ENCODE results near the gene TRPM1.

The TRPM1 gene

DNA sequence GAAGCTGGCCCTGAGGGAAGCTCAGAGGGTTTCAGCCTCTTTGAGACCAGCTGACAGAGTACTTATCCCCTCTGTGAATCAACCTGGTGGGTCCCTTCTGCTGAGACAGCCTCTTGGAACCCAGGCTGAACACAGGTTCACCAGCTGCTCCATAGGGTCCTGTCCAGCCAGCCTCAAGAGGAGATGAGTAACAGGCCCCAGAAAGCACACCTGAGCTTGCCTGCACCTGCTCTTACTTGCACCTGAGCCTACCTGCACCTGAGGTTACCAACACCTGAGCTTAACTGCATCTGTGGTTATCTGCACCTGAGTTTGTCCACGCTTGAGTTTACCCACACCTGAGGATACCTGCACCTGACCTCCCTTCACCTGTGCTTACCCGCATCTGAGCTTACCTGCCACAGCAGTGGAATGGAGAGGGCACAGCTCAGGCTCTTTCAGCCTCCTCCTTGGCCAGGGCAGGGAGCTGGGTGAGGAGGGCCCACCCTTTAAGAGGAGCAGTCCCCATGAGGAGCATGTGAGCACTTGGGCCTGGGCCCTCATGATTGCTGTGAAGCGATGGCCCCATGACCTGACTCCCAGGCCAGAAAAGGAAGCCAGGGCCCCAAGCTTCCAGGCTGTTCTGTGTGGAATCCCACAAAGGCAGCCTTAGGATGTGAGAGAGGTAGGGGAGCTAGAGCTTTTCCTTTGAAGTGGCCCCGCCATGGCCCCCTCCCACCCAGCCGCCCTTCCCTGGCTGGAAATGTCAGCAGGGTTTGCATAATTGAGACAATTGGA, at the start of gene TRPM1:
TSS of gene TRPM1 (minus strand) at position 464 of the 777 bp plus-strand sequence. CDS start 20,370 bp downstream, outside the sequence.
- DNase-seq (ENCODE audit: low read depth), result no peak

DNA sequence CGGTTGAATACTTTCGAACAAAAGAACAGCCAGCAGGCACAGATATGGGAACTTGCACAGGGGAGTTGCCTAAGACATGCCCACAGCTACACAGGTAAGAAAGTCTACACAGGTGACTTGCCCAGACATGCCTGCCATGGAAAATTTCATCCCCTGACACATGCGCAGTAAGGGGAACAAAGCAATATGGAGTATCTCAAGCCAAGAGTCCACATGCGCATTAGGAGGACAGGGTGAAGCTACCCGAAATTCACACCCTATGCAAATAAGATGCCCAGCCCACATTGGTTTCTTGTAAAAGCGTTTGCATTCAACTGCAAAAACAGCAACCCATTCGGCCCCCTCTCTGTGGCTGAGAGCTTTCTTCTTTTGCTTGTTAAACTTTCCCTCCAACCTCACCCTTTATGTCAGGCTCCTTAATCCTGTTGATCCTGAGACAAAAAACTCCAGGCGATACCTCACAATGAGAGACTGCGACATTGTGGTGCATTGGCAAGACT, 49.3 kb upstream of the TRPM1 start:
- no peak for DNase-seq (ENCODE audit: low read depth)

DNA sequence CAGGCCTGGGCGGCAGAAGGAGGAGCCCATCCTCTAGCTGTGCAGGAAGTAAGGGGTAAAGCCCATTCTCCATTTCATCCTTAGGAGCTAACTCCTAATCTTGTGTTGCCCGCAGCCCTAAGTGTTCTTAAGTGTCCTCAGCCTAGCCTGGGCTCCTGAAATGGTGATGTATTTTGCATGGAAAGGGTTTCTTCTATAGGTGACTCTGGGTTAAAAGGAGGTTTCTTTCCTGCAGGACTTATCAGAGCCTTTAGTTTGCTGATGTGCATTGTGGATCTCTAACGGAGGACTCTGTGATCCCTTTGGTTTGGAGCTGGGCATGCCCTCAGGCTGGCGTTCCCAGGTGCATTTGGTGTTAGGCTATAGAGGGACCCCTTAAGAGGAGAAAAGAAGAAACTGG, 48.5 kb upstream of the TRPM1 start:
- no peak for DNase-seq (ENCODE audit: low read depth)

DNA sequence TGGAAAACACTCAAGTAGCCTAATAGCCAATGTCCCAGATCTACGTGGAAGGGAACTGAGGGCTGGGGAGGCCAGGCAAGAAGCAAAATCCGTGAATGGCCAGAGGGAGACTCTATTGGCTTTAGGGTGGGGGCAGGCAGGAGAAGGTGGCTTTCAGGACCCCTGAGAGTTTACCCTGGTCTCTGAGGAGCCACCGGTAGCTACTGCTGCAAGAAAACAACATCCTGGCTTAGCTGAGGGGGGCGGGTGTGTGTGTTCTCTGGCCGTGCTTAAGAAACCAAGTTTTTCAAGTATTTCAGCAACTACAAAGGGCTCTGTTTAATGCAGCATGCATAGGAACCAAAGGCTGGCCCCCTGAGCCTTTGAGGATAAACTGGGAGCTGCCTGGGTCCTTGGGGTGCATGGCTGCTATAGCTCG, 47.6 kb upstream of the TRPM1 start:
- no peak for DNase-seq (ENCODE audit: low read depth)

DNA sequence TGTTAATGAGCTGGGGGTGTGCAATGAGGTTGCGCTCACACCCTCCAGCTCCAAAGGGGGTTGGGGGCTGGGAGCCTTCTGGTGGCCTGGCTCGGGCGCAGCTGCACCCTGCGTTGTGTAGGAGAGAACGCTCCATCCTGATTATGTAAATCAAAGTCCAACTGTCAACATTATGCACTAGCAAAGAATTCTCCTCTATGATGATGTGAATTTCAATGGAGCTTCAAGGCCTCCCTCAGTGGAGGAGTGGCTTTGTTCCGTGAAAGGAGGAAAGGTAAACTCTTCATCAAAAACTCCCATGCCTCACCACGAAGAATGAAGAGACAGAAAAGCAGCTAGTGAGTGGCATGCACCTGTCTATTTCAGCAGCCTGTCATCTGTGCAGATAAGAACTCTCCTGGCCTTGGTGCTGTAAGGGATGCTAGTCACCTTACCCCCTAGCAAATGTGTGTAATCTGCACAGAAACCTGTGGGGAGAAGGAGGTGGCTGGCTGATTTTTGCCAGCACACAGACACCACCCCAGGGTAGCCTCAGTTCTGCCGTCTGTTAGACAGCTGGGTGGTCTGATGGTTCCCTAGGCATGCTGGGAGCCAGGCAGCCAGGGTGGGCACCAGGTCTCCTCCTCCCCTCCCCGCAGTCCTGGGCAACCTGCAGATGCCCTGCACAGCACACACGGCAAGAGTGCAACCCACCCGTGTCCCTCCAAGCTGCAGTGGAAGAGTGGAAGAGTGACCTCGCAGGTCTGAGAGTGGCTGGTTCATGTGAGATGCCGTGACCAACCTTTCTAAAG, 47.0 kb upstream of the TRPM1 start:
- no peak for DNase-seq (ENCODE audit: low read depth)

DNA sequence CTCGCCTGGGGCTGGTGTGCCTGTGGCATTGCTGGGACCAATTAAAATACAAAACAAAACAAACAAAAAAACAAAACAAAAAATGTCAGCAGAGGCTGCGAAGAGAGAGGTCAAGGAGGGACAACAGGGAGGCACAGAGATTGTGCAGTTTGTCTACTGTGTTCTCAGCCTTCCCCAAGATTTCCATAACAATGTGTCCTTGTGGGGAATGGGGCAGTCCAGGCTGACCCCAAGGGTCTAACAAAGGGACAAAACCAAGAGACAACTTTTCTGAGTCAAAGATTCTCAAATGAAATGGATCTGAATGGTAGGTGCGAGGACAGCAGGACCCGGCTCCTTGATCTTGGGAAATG, 46.4 kb upstream of the TRPM1 start:
- DNase-seq (ENCODE audit: low read depth), result no peak

DNA sequence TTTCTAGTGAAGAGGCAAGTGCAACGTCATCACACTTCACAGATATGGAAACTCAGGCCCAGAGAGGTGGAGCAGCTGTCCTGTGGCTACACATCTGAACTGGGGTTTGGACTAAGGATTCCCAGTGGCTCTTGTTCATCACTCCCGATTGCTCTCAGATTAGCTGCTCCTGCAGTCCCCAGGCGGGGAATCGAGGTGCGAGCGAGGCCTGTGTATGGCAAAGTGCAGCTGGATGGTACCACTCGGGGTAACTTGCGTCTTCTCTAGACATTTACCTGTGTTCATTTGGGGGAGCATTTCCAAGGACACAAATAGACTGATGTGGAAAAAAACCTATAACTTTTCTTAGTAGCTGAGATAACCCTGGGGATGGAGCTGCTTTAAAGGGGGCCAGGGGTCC, 45.9 kb upstream of the TRPM1 start:
- DNase-seq (ENCODE audit: low read depth), result no peak

DNA sequence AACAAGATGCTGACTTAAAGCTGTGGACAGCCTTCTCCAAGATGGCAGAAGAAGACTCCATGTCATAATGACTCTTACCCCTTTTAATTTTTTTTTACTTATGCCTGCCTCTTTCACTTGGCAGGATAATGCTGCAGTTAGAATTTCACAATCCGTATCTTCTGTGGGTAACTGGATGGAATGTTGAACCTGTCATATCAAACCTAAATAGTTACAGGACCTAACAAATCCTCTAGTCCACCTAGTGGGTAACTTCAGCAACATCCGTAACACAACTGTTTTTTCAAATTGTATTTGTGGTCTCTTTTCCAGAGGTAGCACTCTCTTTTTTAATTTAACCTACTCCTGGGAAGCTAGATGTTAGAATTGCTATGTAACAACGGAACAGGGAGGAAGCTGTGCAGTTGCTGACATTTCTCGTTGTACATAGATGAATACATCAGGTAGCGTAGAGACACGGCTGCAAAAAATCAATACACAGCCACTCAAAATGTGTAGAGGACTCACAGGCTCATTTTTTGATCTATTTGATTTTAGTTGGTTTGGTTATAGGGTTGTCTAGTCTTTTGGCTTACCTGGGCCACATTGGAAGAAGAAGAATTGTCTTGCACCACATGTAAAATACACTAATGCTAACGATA, 43.9 kb upstream of the TRPM1 start:
- no peak for DNase-seq (ENCODE audit: low read depth)

DNA sequence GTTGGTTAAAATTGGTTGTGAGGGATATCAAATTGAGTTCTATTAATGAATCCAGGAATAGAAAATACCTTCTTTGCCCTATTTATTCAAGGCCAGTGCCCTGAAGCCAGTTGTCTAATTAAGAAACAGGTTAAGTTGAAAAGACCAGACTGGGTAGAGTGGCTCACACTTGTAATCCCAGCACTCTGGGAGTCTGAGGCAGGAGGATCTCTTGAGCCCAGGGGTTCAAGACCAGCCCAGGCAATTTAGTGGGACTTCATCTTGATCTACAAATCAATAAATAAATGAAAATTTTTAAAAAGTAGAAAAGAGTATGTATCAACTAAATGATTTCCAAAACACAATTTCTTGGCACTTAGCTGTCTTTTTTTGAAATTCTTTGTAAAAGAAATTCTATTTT, 40.3 kb upstream of the TRPM1 start:
- no peak for DNase-seq (ENCODE audit: low read depth)

DNA sequence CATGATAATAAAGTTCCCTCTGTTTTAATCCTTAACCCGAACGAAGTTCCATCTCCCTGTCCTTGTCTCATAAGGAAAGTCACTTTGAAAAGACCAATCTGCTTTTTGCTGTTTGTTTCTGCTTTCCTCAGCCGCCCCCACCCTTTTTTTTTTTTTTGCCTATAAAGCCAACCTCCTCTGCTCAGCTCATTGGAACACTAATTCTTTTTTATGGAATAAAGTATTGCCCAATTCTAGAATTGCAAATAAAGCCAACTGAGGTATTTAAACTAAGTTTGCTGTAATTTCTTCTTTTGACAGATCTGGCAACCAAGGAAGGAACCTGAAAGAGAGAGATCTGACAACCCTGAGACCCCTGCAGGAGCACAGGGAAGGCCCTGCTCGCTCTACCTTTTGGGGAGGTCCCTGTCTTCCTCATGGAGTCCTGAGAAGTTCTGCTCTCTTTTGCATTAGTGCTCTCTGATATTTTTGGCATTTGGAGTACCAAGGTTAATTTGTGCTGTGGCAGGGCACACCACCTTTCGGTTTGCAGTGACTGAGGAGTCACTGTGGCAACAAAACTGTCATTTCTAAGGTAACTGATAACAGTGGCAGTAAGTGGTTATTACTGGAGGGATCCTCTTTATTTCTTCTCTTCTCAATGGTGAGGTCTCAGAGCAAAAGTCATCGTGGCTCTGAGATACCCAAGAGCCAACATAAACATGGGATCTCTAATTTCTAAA, 35.2 kb upstream of the TRPM1 start:
- no peak for DNase-seq (ENCODE audit: low read depth)

DNA sequence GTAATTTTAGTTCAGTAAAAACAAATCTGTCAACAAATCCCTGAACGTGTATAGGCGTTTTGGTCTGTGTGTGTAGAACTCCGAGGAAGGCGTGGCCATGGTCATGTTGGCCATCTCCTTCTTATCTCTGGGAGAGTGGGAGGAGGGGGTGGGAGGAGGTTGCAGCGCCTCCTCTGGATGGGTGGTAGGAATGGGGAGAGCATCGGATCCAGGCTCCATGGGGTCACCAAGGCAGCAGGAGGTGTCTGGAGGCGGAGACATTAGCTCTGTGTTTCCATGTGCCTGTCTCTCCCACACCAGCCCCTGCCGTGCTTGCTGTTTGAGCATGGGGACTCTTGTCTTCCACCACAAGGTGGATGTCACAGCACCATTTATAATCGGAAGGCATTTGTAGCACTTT, 34.5 kb upstream of the TRPM1 start:
- no peak for DNase-seq (ENCODE audit: low read depth)

DNA sequence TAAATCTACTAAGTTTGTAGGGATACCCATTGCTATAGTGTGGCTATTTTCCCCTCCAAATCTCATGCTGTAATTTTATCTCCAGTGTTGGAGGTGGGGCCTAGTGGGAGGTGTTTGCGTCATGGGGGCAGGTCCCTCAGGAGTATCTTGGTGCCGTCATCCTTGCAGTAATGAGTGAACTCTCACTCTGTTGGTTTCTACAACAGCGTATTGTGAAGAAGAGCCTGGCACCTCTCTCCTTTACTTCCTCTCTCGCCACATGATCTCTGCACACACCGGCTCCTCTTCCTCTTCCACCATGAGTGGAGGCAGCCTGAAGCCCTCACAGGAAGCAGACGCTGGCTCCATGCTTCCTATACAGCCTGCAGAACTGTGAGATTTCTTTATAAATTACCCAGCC, 34.0 kb upstream of the TRPM1 start:
- no peak for DNase-seq (ENCODE audit: low read depth)

DNA sequence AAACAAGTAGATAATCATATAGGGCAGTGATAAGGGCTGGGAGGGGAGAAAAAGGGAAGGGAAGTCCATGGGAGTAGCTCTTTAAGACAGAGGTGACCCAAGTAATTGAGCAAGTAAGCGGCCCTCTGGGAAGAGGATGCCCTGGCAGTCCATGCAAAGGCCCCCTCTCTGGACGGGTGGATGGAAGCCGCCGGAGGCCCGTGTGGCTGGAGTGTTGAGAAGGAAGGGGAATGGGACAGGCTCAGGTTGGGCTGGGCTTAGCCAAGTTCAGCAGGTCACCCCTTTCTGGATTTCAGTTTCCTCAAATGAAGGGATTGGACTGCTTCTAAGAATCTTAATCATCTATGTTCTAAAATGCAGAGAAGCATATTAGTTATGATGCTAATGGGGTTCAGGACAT, 32.4 kb upstream of the TRPM1 start:
- DNase-seq (ENCODE audit: low read depth), result no peak

DNA sequence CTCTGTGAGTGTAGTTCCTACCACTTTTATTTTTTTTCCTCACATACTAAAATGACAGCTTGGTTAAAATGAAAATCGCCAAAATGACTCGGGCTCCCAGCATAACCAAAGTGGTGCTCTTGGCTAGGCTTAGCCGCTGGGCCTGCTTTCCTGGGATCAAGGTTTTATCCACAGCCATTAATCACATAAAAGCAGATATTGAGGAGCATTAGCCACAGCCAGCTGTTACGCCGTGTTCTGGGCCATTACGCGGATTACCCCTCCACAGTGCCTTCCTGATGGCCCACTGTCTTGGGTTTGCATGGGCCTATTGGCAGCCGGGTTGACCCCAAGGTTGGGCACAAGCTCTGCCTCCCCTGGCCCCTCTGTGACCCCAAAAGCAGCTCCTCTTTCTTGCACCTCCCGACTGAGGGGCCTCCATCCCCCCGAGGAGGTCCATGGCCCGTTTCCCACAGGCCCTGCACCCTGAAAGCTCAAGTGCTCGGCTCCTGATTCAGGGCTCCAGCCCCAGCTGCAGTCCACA, 30.4 kb upstream of the TRPM1 start:
- DNase-seq (ENCODE audit: low read depth), result no peak

DNA sequence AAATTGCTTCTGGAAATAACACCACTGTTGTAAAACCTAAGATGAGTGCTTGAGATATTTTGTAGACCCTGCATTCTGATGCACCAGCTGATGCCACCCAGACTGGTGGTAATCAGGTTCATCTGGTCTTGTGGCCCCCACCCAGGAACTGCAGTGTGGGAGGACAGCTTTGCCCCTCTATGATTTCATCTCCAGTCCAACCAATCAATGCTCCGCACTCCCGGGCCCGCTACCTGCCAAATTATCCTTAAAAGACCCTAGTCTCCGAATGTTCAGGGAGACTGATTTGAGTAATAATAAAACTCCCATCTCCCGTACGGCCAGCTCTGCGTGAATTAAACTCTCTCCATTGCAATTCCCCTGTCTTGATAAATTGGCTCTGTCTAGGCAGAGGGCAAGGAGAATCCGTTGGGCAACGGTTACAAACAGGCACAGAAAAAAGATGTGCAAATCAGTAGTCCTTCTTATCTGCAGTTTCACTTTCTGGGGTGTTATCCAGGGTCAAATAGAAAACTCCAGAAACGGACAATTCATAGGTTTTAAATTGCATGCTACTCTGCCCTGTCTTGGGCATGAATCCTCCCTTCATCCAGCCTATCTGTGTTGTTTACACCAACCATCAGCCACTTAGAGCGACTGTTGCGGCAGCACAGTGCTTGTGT, 29.2 kb upstream of the TRPM1 start:
- no peak for DNase-seq (ENCODE audit: low read depth)

DNA sequence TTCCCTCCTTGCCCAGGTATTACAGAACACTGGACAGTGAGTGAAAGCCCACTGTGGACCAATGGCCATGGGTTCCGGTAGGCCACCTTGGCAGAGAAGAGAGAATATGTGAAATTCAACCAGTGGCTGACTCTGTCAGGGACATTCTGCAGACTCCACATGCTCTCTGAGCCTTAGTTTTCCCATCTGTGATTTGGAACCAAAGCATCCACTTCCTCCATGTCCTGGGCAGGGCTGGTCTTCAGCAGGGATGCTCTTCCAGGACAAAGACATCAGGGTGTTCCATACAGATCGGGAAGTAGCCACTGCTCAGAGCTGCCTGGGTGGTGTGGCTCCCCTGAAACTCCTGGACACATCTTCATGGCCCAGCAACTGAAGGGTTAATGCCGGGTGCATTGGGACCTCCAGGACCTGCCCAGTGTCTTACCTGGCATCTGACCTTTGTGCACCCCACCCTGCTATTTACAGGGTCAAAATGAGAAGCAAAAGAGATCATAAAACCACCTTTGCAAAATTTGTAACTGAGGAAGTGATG, 28.3 kb upstream of the TRPM1 start:
- no peak for DNase-seq (ENCODE audit: low read depth)

DNA sequence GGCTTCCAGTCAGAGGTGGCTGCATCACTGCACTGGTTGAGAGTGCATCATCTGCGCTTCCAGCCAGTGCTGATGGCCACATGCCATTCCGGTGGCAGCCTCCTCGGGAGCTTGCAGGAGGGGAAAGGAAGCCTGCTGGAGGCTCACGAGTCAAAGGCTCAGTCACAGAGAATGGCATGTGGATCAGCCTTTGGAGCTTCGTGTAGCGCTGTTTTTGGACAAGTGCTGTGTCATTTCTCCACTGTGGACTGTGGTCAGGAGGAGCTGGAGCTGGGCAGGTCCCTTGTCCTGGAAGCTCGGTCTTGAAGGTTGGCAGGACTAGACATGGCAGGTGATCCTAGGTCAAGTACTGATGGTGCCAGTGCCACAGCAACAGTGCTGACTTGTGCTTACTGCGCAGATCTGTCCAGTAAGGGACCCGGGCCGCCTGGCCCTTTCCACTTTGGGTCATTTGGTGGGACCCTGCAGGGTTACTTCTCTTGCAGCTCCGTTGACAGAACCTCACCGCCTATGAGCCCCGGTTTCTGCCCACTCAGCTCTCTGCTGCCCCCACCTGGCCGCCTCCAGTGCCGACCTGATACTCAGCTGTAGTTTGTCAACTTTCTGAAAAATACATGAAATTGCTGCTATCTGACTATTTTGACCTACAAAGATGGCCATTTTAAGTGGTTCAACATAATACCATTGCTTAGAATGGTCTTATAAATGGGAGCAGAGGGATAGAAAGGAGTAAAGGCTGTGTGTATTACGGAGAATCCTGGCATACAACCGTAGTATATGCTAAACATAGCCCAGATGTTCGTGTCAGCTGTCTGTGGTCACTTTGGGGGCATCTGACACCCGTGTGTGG, 27.6 kb upstream of the TRPM1 start:
- DNase-seq (ENCODE audit: low read depth), result peak; percentile 48

DNA sequence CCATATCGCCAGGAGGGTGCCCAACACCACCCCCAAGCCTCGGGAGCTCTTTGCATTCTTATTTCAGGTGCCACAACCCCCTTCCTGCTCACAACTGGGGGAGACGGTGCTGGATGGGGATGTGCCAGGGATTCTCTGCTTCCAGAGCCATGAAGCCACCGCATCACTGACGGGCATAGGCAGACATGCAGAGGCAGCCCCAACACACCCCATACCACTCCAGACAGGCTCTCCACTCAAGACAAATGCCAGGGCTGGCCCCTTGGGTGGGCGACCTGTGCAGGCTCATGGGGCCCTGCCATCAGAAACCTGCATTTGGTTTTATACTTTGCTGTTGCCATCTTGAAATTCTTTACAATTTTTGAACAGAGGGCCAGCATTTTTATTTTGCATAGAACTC, 27.0 kb upstream of the TRPM1 start:
- no peak for DNase-seq (ENCODE audit: low read depth)

DNA sequence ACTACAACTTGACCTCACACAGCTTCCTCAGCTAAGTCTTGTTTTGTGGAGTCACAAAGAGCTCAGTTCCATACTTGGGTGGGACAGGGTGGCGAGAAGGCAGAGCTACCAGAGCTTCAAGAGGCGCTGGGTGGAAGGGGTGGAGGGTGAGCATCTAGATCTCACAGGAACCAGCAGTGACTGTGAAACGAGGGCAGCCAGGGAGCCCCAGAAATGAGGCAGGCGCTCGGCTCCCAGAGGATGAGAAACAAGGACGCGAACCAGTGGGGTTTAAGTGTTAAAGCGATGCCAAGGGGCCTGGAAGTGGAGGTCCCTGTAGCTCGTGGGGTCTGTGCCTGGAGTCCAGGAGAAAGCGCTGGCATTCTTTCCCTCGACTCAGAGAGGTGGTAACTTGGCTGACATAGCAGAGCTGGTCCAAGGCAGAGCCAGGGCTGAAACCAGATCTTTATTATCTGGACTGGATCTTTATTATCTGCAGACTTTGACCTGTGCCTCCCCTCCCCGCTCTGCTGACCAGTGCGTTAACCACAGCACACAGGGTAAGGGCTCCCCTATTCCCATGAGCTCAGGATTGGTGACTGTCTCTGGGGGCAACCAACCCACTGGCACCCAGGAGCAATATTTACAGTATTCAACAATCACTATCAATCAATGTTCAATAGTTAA, 26.2 kb upstream of the TRPM1 start:
- DNase-seq (ENCODE audit: low read depth), result no peak

DNA sequence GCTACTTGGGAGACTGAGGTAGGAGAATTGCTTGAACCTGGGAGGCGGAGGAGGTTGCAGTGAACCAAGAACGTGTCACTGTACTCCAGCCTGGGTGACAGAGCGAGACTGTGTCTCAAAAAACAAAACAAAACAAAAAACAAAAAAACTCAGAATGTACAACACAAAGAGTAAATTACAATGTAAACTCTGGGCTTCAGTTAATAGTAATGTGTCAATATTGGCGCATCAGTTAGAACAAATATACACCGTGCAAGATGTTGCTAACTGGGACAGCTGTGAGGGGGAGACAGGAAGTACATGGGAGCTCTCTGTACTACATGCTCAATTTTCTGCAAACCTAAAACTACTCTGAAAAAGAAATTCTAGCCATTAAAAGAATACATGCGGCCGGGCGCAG, 23.5 kb upstream of the TRPM1 start:
- no peak for DNase-seq (ENCODE audit: low read depth)

Measured in activated T-helper 1 cell treated with Interleukin-2 at 50 U/mL for 16 hours (primary cell).